Measurements from ENCODE around the gene ELSPBP1.

GRCh38 chr19:47994209-47994802 lies at the start of gene ELSPBP1:
- no peak for TF ChIP-seq RAD21 (IDR thresholded peaks at IDR 0.05; ENCODE audit: low read depth)
- no peak for TF ChIP-seq CTCF (IDR thresholded peaks at IDR 0.05 in 2 of 3, conservative IDR thresholded peaks at IDR 0.05 in 1 of 3; ENCODE audit: borderline replicate concordance in 1 of 3, insufficient read depth in 1 of 3, low read depth in 2 of 3, low read length in 2 of 3)

Measured in HCT116 (cell line).